HL-60 (cell line): ENCODE measurements around the gene CPTP.

Experiments
- GABPA ChIP-seq: IDR thresholded peaks from 2 replicates; pipeline ENCODE4 v1.6.1; 2012; ENCODE audit warnings: low read depth
- POLR2AphosphoS5 ChIP-seq: IDR thresholded peaks from 2 replicates; pipeline ENCODE4 v1.6.1; 2012; ENCODE audit warnings: low read depth
- SPI1 ChIP-seq: IDR thresholded peaks from 2 replicates; pipeline ENCODE4 v1.6.1; 2012; ENCODE audit warnings: low read depth, mild to moderate bottlenecking, borderline replicate concordance
- TF ChIP-seq, protein P1 (sequence below): IDR thresholded peaks from one replicate; pipeline ENCODE4 v1.5.1; 2011; ENCODE audit warnings: low read length, control low read depth, inconsistent platforms; ENCODE audit not compliant: insufficient read depth
- TF ChIP-seq, protein P2 (sequence below): IDR thresholded peaks from 2 replicates; pipeline ENCODE4 v1.6.1; 2012; ENCODE audit warnings: low read depth; ENCODE audit not compliant: insufficient replicate concordance

DNA sequence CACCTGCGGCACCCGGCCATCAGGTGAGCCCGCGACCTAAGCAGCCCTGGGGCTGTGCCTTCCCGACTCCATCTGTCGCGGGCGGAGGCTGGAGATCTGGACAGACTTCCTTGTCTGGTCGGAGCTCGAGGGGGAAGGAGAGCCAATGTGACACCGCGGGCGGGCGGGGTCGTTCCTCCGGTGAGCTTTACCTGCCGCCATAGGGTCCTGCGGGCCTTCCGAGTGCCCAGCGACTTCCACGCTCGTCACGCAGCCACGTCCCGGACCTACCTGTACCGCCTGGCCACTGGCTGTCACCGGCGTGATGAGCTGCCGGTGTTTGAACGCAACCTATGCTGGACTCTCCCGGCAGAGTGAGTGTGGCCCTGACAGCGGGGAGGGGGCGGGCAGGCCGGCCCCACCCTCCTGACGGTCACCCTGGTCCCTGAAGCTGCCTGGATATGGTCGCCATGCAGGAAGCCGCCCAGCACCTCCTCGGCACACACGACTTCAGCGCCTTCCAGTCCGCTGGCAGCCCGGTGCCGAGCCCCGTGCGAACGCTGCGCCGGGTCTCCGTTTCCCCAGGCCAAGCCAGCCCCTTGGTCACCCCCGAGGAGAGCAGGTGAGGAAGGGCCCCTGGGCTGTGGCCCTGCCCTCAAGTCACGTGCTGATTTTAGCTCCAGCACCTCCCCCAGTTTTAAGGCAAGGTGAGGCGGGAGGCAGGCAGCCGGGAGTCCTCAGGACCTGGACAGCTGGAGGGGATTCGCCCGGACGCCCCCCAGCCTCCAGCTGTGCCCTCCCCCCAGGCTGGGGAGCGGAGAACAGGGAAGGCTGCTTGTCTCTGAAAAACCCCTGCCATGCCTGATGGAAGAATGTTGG lies 15.1 kb upstream of the CPTP start:
- TF ChIP-seq, protein P1, sequence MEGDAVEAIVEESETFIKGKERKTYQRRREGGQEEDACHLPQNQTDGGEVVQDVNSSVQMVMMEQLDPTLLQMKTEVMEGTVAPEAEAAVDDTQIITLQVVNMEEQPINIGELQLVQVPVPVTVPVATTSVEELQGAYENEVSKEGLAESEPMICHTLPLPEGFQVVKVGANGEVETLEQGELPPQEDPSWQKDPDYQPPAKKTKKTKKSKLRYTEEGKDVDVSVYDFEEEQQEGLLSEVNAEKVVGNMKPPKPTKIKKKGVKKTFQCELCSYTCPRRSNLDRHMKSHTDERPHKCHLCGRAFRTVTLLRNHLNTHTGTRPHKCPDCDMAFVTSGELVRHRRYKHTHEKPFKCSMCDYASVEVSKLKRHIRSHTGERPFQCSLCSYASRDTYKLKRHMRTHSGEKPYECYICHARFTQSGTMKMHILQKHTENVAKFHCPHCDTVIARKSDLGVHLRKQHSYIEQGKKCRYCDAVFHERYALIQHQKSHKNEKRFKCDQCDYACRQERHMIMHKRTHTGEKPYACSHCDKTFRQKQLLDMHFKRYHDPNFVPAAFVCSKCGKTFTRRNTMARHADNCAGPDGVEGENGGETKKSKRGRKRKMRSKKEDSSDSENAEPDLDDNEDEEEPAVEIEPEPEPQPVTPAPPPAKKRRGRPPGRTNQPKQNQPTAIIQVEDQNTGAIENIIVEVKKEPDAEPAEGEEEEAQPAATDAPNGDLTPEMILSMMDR = no peak
- TF ChIP-seq, protein P2, sequence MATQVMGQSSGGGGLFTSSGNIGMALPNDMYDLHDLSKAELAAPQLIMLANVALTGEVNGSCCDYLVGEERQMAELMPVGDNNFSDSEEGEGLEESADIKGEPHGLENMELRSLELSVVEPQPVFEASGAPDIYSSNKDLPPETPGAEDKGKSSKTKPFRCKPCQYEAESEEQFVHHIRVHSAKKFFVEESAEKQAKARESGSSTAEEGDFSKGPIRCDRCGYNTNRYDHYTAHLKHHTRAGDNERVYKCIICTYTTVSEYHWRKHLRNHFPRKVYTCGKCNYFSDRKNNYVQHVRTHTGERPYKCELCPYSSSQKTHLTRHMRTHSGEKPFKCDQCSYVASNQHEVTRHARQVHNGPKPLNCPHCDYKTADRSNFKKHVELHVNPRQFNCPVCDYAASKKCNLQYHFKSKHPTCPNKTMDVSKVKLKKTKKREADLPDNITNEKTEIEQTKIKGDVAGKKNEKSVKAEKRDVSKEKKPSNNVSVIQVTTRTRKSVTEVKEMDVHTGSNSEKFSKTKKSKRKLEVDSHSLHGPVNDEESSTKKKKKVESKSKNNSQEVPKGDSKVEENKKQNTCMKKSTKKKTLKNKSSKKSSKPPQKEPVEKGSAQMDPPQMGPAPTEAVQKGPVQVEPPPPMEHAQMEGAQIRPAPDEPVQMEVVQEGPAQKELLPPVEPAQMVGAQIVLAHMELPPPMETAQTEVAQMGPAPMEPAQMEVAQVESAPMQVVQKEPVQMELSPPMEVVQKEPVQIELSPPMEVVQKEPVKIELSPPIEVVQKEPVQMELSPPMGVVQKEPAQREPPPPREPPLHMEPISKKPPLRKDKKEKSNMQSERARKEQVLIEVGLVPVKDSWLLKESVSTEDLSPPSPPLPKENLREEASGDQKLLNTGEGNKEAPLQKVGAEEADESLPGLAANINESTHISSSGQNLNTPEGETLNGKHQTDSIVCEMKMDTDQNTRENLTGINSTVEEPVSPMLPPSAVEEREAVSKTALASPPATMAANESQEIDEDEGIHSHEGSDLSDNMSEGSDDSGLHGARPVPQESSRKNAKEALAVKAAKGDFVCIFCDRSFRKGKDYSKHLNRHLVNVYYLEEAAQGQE = no peak
- peak; percentile 28; the same call in 1 of the 2 replicates for TF ChIP-seq POLR2AphosphoS5
- no peak for TF ChIP-seq SPI1
- TF ChIP-seq GABPA = no peak
